ENCODE results near the gene TBCK.

TBCK gene

GRCh38 chr4:106010761-106011160, 305.2 kb downstream of the TBCK start:
- Histone ChIP-seq H4K8ac (ENCODE audit: low read depth, low read length) (no peak overlapping the region), H3K14ac (ENCODE audit: low read length) (no peak overlapping the region), H4K91ac (ENCODE audit: low read depth, low read length, poor library complexity) (no peak overlapping the region), H2BK5ac (ENCODE audit: low read length) (no peak overlapping the region), H3K4me2 (ENCODE audit: insufficient read depth, low read length, poor library complexity, severe bottlenecking) (no peak overlapping the region), H3K27ac (replicated peaks; ENCODE audit: low read length) (no peak overlapping the region), H3K79me1 (ENCODE audit: low read depth, low read length) (no peaks in the 10 kb centered on the region), H3K4me3 (ENCODE audit: low read length in 2 of 2) (no peak overlapping the region), H3K36me3 (replicated peaks in 1 of 2; ENCODE audit: control insufficient read depth in 2 of 2, insufficient read depth in 2 of 2, low read length in 2 of 2) (no peaks in the 10 kb centered on the region), H3K9me3 (replicated peaks in 1 of 2; ENCODE audit: control insufficient read depth in 2 of 2, insufficient read depth in 1 of 2, low read depth in 1 of 2, low read length in 2 of 2) (peaks cover 0 to 3% of the 10 kb centered on the region in 2 donors), H2AFZ (ENCODE audit: low read length) (no peak overlapping the region), H3K4ac (ENCODE audit: low read length) (no peak overlapping the region), H3K18ac (ENCODE audit: low read length) (no peak overlapping the region), H2AK5ac (ENCODE audit: low read depth, low read length) (no peak overlapping the region), H3K23ac (ENCODE audit: low read depth, low read length, poor library complexity) (no peak overlapping the region), H2BK120ac (ENCODE audit: low read depth, low read length) (no peak overlapping the region), H3K9ac (ENCODE audit: low read depth, low read length, poor library complexity) (no peak overlapping the region), H3K27me3 (ENCODE audit: control insufficient read depth in 3 of 3, insufficient read depth in 3 of 3, low read depth in 1 of 3, low read length in 3 of 3) (no peaks in the 10 kb centered on the region), H2BK12ac (ENCODE audit: low read length) (no peak overlapping the region), H3K4me1 (ENCODE audit: control insufficient read depth in 2 of 2, insufficient read depth in 1 of 2, low read depth in 1 of 2, low read length in 2 of 2) (no peaks in the 10 kb centered on the region), H2BK15ac (ENCODE audit: low read length) (no peak overlapping the region)
- no peak for DNase-seq (ENCODE audit: low spot score)
- WGBS, 2 donors (ENCODE audit: extremely low coverage in 2 of 2, insufficient read length in 2 of 2, insufficient replicate concordance in 1 of 2): no CpG with 5 or more reads among the region's 2 CpGs

DNA sequence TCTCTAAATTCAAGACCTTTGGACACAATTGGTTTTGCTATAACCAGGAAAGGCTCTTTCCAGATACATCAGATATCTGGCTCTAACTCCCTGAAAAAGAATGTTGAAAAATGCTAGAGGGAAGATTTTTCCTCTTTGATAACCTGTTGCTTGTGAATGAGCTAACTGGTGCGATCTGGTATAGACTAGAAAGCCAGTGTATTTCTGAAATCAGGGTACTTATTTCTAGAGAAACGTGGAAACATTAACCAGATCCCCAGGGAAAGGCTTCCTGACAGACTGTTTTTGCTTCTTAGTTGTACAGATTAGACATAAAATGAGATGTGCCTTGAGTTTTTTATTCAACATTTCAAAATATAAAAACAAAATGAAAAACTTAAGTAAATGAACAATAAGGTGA, 313.0 kb downstream of the TBCK start:
- Histone ChIP-seq H2BK15ac (ENCODE audit: low read length) (no peak overlapping the region), H3K18ac (ENCODE audit: low read length) (no peak overlapping the region), H3K4me1 (ENCODE audit: control insufficient read depth in 2 of 2, insufficient read depth in 1 of 2, low read depth in 1 of 2, low read length in 2 of 2) (no peaks in the 10 kb centered on the region), H3K27me3 (ENCODE audit: control insufficient read depth in 3 of 3, insufficient read depth in 3 of 3, low read depth in 1 of 3, low read length in 3 of 3) (no peaks in the 10 kb centered on the region), H3K4ac (ENCODE audit: low read length) (no peak overlapping the region), H2AK5ac (ENCODE audit: low read depth, low read length) (no peak overlapping the region), H3K4me3 (ENCODE audit: low read length in 2 of 2) (no peak overlapping the region), H2BK12ac (ENCODE audit: low read length) (no peak overlapping the region), H4K8ac (ENCODE audit: low read depth, low read length) (no peak overlapping the region), H3K14ac (ENCODE audit: low read length) (no peak overlapping the region), H3K9ac (ENCODE audit: low read depth, low read length, poor library complexity) (no peak overlapping the region), H3K9me3 (replicated peaks in 1 of 2; ENCODE audit: control insufficient read depth in 2 of 2, insufficient read depth in 1 of 2, low read depth in 1 of 2, low read length in 2 of 2) (no peaks in the 10 kb centered on the region), H2BK5ac (ENCODE audit: low read length) (no peak overlapping the region), H3K23ac (ENCODE audit: low read depth, low read length, poor library complexity) (no peak overlapping the region), H4K91ac (ENCODE audit: low read depth, low read length, poor library complexity) (no peak overlapping the region), H2BK120ac (ENCODE audit: low read depth, low read length) (no peak overlapping the region), H3K36me3 (replicated peaks in 1 of 2; ENCODE audit: control insufficient read depth in 2 of 2, insufficient read depth in 2 of 2, low read length in 2 of 2) (no peaks in the 10 kb centered on the region), H3K79me1 (ENCODE audit: low read depth, low read length) (no peaks in the 10 kb centered on the region), H3K4me2 (ENCODE audit: insufficient read depth, low read length, poor library complexity, severe bottlenecking) (no peak overlapping the region), H2AFZ (ENCODE audit: low read length) (peak overlapping the region; percentile 29), H3K27ac (replicated peaks; ENCODE audit: low read length) (no peak overlapping the region)
- WGBS, 2 donors (ENCODE audit: extremely low coverage in 2 of 2, insufficient read length in 2 of 2, insufficient replicate concordance in 1 of 2): no CpG with 5 or more reads among the region's 2 CpGs
- DNase-seq (ENCODE audit: low spot score): no peak

DNA sequence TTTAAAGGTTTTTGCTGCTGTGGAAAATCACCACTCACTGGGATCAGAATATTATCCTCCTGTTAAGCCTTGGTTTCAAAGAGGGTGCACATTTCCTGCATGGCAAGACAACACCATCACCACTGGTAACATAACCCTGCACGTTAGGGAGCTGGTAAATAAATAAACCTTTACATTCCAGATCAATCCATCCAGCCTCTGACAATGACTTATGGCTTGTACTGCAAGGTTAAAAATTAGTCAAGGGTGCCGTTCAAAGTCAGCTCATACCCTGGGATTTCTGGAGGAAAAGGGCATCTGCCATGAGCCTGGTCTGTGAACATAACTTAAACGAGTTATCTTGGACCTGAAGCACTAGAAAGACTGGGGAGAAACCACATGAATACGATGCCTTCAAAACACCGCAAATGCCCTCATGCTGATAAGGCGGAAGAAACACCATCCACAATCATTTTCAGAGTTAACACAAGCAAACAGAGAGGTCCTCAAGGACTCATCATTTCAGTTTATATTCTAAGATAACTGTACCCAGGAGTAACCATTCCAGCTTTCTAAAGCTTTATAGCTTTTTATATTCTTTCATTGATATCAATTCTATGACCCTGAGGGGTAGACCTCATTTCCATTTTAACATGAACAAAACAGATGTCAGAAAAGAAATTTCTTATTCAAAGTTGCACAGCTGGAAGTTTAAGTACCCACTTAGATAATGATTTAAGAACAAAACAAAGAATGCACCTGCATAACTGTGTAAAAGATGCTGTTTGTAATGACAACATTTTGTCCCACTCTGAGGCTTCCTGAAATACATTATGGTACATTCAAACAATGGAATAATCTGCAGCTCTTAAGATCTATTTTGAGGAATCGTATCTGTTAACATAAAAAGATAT, 317.6 kb downstream of the TBCK start:
- no peak overlapping the region for H2BK5ac ChIP-seq (ENCODE audit: low read length)
- no peaks in the 10 kb centered on the region for H3K79me1 ChIP-seq (ENCODE audit: low read depth, low read length)
- no peaks in the 10 kb centered on the region for H3K27me3 ChIP-seq (ENCODE audit: control insufficient read depth in 3 of 3, insufficient read depth in 3 of 3, low read depth in 1 of 3, low read length in 3 of 3)
- H2AK5ac ChIP-seq (ENCODE audit: low read depth, low read length): no peak overlapping the region
- no peak overlapping the region for H4K91ac ChIP-seq (ENCODE audit: low read depth, low read length, poor library complexity)
- no peak overlapping the region for H3K27ac ChIP-seq (replicated peaks; ENCODE audit: low read length)
- H2BK120ac ChIP-seq (ENCODE audit: low read depth, low read length): no peak overlapping the region
- no CpG with 5 or more reads among the region's 7 CpGs for WGBS, 2 donors (ENCODE audit: extremely low coverage in 2 of 2, insufficient read length in 2 of 2, insufficient replicate concordance in 1 of 2)
- H2AFZ ChIP-seq (ENCODE audit: low read length): no peak overlapping the region
- no peak overlapping the region for H3K23ac ChIP-seq (ENCODE audit: low read depth, low read length, poor library complexity)
- no peak overlapping the region for H3K4me3 ChIP-seq (ENCODE audit: low read length in 2 of 2)
- no peak overlapping the region for H4K8ac ChIP-seq (ENCODE audit: low read depth, low read length)
- H3K14ac ChIP-seq (ENCODE audit: low read length): no peak overlapping the region
- H3K18ac ChIP-seq (ENCODE audit: low read length): no peak overlapping the region
- H2BK12ac ChIP-seq (ENCODE audit: low read length): no peak overlapping the region
- DNase-seq (ENCODE audit: low spot score): no peak
- H3K9ac ChIP-seq (ENCODE audit: low read depth, low read length, poor library complexity): no peak overlapping the region
- H3K4ac ChIP-seq (ENCODE audit: low read length): no peak overlapping the region
- no peaks in the 10 kb centered on the region for H3K9me3 ChIP-seq (replicated peaks in 1 of 2; ENCODE audit: control insufficient read depth in 2 of 2, insufficient read depth in 1 of 2, low read depth in 1 of 2, low read length in 2 of 2)
- H3K4me1 ChIP-seq (ENCODE audit: control insufficient read depth in 2 of 2, insufficient read depth in 1 of 2, low read depth in 1 of 2, low read length in 2 of 2): no peaks in the 10 kb centered on the region
- H2BK15ac ChIP-seq (ENCODE audit: low read length): no peak overlapping the region
- H3K36me3 ChIP-seq (replicated peaks in 1 of 2; ENCODE audit: control insufficient read depth in 2 of 2, insufficient read depth in 2 of 2, low read length in 2 of 2): no peaks in the 10 kb centered on the region
- H3K4me2 ChIP-seq (ENCODE audit: insufficient read depth, low read length, poor library complexity, severe bottlenecking): no peak overlapping the region

GRCh38 chr4:105996845-105997244, 319.2 kb downstream of the TBCK start:
- Histone ChIP-seq H2BK12ac (ENCODE audit: low read length) (no peak overlapping the region), H2AK5ac (ENCODE audit: low read depth, low read length) (no peak overlapping the region), H3K27me3 (ENCODE audit: control insufficient read depth in 3 of 3, insufficient read depth in 3 of 3, low read depth in 1 of 3, low read length in 3 of 3) (no peaks in the 10 kb centered on the region), H3K23ac (ENCODE audit: low read depth, low read length, poor library complexity) (no peak overlapping the region), H3K4me2 (ENCODE audit: insufficient read depth, low read length, poor library complexity, severe bottlenecking) (no peak overlapping the region), H3K79me1 (ENCODE audit: low read depth, low read length) (no peaks in the 10 kb centered on the region), H3K36me3 (replicated peaks in 1 of 2; ENCODE audit: control insufficient read depth in 2 of 2, insufficient read depth in 2 of 2, low read length in 2 of 2) (no peaks in the 10 kb centered on the region), H2AFZ (ENCODE audit: low read length) (no peak overlapping the region), H2BK120ac (ENCODE audit: low read depth, low read length) (no peak overlapping the region), H3K4me1 (ENCODE audit: control insufficient read depth in 2 of 2, insufficient read depth in 1 of 2, low read depth in 1 of 2, low read length in 2 of 2) (no peaks in the 10 kb centered on the region), H3K4me3 (ENCODE audit: low read length in 2 of 2) (no peak overlapping the region), H3K14ac (ENCODE audit: low read length) (no peak overlapping the region), H3K4ac (ENCODE audit: low read length) (no peak overlapping the region), H2BK15ac (ENCODE audit: low read length) (no peak overlapping the region), H3K18ac (ENCODE audit: low read length) (no peak overlapping the region), H3K27ac (replicated peaks; ENCODE audit: low read length) (no peak overlapping the region), H2BK5ac (ENCODE audit: low read length) (no peak overlapping the region), H4K8ac (ENCODE audit: low read depth, low read length) (no peak overlapping the region), H4K91ac (ENCODE audit: low read depth, low read length, poor library complexity) (no peak overlapping the region), H3K9me3 (replicated peaks in 1 of 2; ENCODE audit: control insufficient read depth in 2 of 2, insufficient read depth in 1 of 2, low read depth in 1 of 2, low read length in 2 of 2) (no peaks in the 10 kb centered on the region), H3K9ac (ENCODE audit: low read depth, low read length, poor library complexity) (no peak overlapping the region)
- no CpG with 5 or more reads among the region's 7 CpGs for WGBS, 2 donors (ENCODE audit: extremely low coverage in 2 of 2, insufficient read length in 2 of 2, insufficient replicate concordance in 1 of 2)
- DNase-seq (ENCODE audit: low spot score): no peak

Data from neuronal stem cell (in vitro differentiated cells).